ENCODE data around the gene CCSER1. TPM values are rescaled to one million over a fixed set of nuclear protein-coding genes. Genes with fewer than 3 reads are reported as not detected.

CCSER1 gene
- total and polyA plus RNA-seq, 2 of the 8 experiments (the other 6 are each of a cell fraction or from before 2014, with no cell fraction given): 0.26 to 0.84 TPM

- no peak overlapping the region for H2BK20ac ChIP-seq (ENCODE audit: low read length)
- no peak overlapping the region for H2BK120ac ChIP-seq (replicated peaks; ENCODE audit: low read depth, low read length)
- H2BK15ac ChIP-seq (ENCODE audit: low read length): no peak overlapping the region
- H3K27me3 ChIP-seq (replicated peaks in 1 of 4; ENCODE audit: control insufficient read depth in 3 of 4, extremely low read depth in 1 of 4, insufficient read depth in 3 of 4, low read length in 3 of 4): no peaks in the 10 kb centered on the region
- CTCF ChIA-PET (ENCODE audit: partially characterized antibody): interaction anchor here (0.8 to 0.9 kb wide), 2 partner anchors 16 to 325 kb away, joined by 3 read pairs; no protein-coding TSS in a partner anchor
- no peak overlapping the region for H4K5ac ChIP-seq (ENCODE audit: insufficient read length, low read depth, low read length)
- H3K79me2 ChIP-seq (ENCODE audit: control insufficient read depth in 1 of 2, insufficient read depth in 2 of 2, low read length in 2 of 2): no peaks in the 10 kb centered on the region
- H3K23me2 ChIP-seq (ENCODE audit: low read depth, low read length): no peaks in the 10 kb centered on the region
- no peak overlapping the region for H3K27ac ChIP-seq (ENCODE audit: low read depth, low read length)
- H3K18ac ChIP-seq (ENCODE audit: extremely low read depth, low read length): no peak overlapping the region
- no peaks in the 10 kb centered on the region; a peak in 1 of 7 replicates for H3K4me1 ChIP-seq (replicated peaks in 1 of 4; ENCODE audit: control insufficient read depth in 3 of 4, insufficient read depth in 4 of 4, low read length in 3 of 4)
- H4K91ac ChIP-seq (replicated peaks; ENCODE audit: insufficient read length, low read length): no peak overlapping the region
- no peak overlapping the region for H3K4ac ChIP-seq (replicated peaks; ENCODE audit: insufficient read length, low read depth, low read length)
- no peaks in the 10 kb centered on the region for H3K79me1 ChIP-seq (ENCODE audit: low read depth, low read length)
- DNase-seq (ENCODE audit: low read depth in 1 of 2, low spot score in 2 of 2) (no peak), FAIRE-seq (no peak)
- POLR2A ChIA-PET (ENCODE audit: partially characterized antibody): interaction anchor here (1.2 kb wide), 1 partner anchor 22 kb away, joined by 3 read pairs; no protein-coding TSS in a partner anchor
- H3K56ac ChIP-seq (replicated peaks; ENCODE audit: insufficient read length, low read depth, low read length): no peak overlapping the region
- 94% methylated on average over 2 of the region's 2 CpGs; no CpG with 5 or more reads in 1 of the 2 experiments for WGBS, 2 experiments (ENCODE audit: extremely low coverage in 1 of 2, insufficient coverage in 1 of 2, insufficient read length in 1 of 2, insufficient replicate concordance in 2 of 2, low coverage in 1 of 2, low lambda C conversion rate in 2 of 2, missing lambda C conversion rate in 1 of 2)
- peak overlapping the region; percentile 35; the same call in 1 of the 2 replicates for H2BK12ac ChIP-seq (ENCODE audit: low read depth, low read length)
- no peak overlapping the region for H3K23ac ChIP-seq (ENCODE audit: insufficient read length)
- no peaks in the 10 kb centered on the region for H3K9me3 ChIP-seq (ENCODE audit: insufficient read depth in 2 of 2, low read depth in 1 of 2, low read length in 1 of 2)
- H4K8ac ChIP-seq (ENCODE audit: extremely low read depth, insufficient read depth, low read length): no peak overlapping the region
- no peak overlapping the region for H3K9ac ChIP-seq (replicated peaks in 1 of 4; ENCODE audit: extremely low read depth in 1 of 4, low read depth in 3 of 4, low read length in 3 of 4)
- H2BK5ac ChIP-seq (ENCODE audit: low read depth, low read length): no peak overlapping the region
- no peak overlapping the region for H2AK5ac ChIP-seq (ENCODE audit: low read depth, low read length)
- H3K36me3 ChIP-seq (ENCODE audit: control insufficient read depth in 2 of 4, insufficient read depth in 4 of 4, low read length in 3 of 4): no peaks in the 10 kb centered on the region
- no peak overlapping the region for H3K14ac ChIP-seq (ENCODE audit: insufficient read length)
- H3K4me2 ChIP-seq (ENCODE audit: insufficient read depth in 1 of 2, low read depth in 2 of 2, low read length in 2 of 2): no peak overlapping the region
- no peak overlapping the region for H3K4me3 ChIP-seq (ENCODE audit: extremely low read depth in 1 of 4, insufficient read depth in 2 of 4, low read depth in 3 of 4, low read length in 4 of 4)
- H4K20me1 ChIP-seq (replicated peaks in 1 of 2; ENCODE audit: control insufficient read depth in 1 of 2, insufficient read depth in 2 of 2, low read length in 2 of 2): no peaks in the 10 kb centered on the region
- peak overlapping the region; percentile 55; the same call in 1 of the 2 replicates for H2AFZ ChIP-seq (ENCODE audit: low read length)
- TF ChIP-seq BACH1 (IDR thresholded peaks at IDR 0.05; ENCODE audit: low read length): no peak
- no peak for TF ChIP-seq SP2 (IDR thresholded peaks at IDR 0.05; ENCODE audit: low read length)
- no peak for TF ChIP-seq MAFK (IDR thresholded peaks at IDR 0.05; ENCODE audit: low read depth, low read length)
- TF ChIP-seq ATF2 (IDR thresholded peaks at IDR 0.05; ENCODE audit: low read length): no peak
- TF ChIP-seq EP300 (IDR thresholded peaks at IDR 0.05; ENCODE audit: borderline replicate concordance in 1 of 2, low read depth in 2 of 2, low read length in 2 of 2): no peak
- no peak for TF ChIP-seq PHF8 (conservative IDR thresholded peaks at IDR 0.05; ENCODE audit: low read depth, low read length)
- TF ChIP-seq KDM5A (IDR thresholded peaks at IDR 0.05; ENCODE audit: low read length): no peak
- TF ChIP-seq GTF2F1 (IDR thresholded peaks at IDR 0.05; ENCODE audit: borderline replicate concordance, low read depth, low read length): no peak
- TF ChIP-seq KDM4A (IDR thresholded peaks at IDR 0.05; ENCODE audit: low read depth, low read length, severe bottlenecking): no peak
- no peak for TF ChIP-seq SIX5 (IDR thresholded peaks at IDR 0.05; ENCODE audit: low read depth, low read length)
- no peak for TF ChIP-seq NRF1 (IDR thresholded peaks at IDR 0.05; ENCODE audit: low read depth, low read length)
Measured at GRCh38 chr4:90857081-90857820, 730.1 kb downstream of the CCSER1 start.
